Caco-2 (cell line): ENCODE measurements around the gene ZNF804B. TPM values are rescaled to one million over a fixed set of nuclear protein-coding genes. Genes with fewer than 3 reads are reported as not detected.

Experiments used
- BruUV-seq: library from RNA; stranded (reverse); fragments of 400-500 nt; replicated peaks from 2 replicates; lab custom pipeline; 2021; lab: Mats Ljungman, UMichigan
- CTCF ChIA-PET: fragments of 300-600 bp; sonication (Branson Sonifier 250); formaldehyde crosslinking; loops from one replicate; lab custom pipeline; 2022; ENCODE audit warnings: antibody characterized with exemption; lab: Charles Lee
- POLR2A ChIA-PET: fragments of 300-600 bp; sonication (Branson Sonifier 250); formaldehyde crosslinking; loops from one replicate; lab custom pipeline; 2022; ENCODE audit warnings: antibody characterized with exemption; lab: Charles Lee
- DNase-seq, 2 experiments: peaks; one replicate each; pipeline versions ENCODE4 v3.0.0 to v3.0.0-alpha.2; 2020 to 2022
- H3K27me3 ChIP-seq: replicated peaks from 2 replicates; pipeline ENCODE4 v1.6.0; 2011; ENCODE audit warnings: low read length; ENCODE audit not compliant: control insufficient read depth, insufficient read depth
- H3K36me3 ChIP-seq: 2 replicates; pipeline ENCODE4 v1.5.1; 2011; ENCODE audit warnings: low read length; ENCODE audit not compliant: control insufficient read depth, insufficient read depth
- H3K4me1 ChIP-seq: fragments of 250-450 bp; sonication (Bioruptor Pico); 2 replicates; pipeline ENCODE4 v1.5.1; 2020; ENCODE audit warnings: mild to moderate bottlenecking
- H3K4me3 ChIP-seq: 2 replicates; pipeline ENCODE4 v1.5.1; 2011; ENCODE audit warnings: low read depth, mild to moderate bottlenecking, control low read depth, low read length
- H3K9me3 ChIP-seq: fragments of 250-450 bp; sonication (Bioruptor Pico); 2 replicates; pipeline ENCODE4 v1.5.1; 2020; ENCODE audit warnings: mild to moderate bottlenecking, moderate library complexity
- H3K27ac Mint-ChIP-seq: one replicate; pipeline ENCODE4 v1.8.0; 2022; ENCODE audit warnings: mixed read lengths; ENCODE audit not compliant: unreplicated experiment
- H3K27me3 Mint-ChIP-seq: one replicate; pipeline ENCODE4 v1.8.0; 2022; ENCODE audit warnings: mixed read lengths; ENCODE audit not compliant: insufficient read depth, unreplicated experiment
- H3K36me3 Mint-ChIP-seq: one replicate; pipeline ENCODE4 v1.8.0; 2022; ENCODE audit warnings: mild to moderate bottlenecking, mixed read lengths; ENCODE audit not compliant: insufficient read depth, unreplicated experiment
- H3K4me1 Mint-ChIP-seq: one replicate; pipeline ENCODE4 v1.8.0; 2022; ENCODE audit warnings: low read depth, mixed read lengths; ENCODE audit not compliant: unreplicated experiment
- H3K4me3 Mint-ChIP-seq: one replicate; pipeline ENCODE4 v1.8.0; 2022; ENCODE audit warnings: mild to moderate bottlenecking, moderate library complexity, mixed read lengths; ENCODE audit not compliant: unreplicated experiment
- H3K9me3 Mint-ChIP-seq: one replicate; pipeline ENCODE4 v1.8.0; 2022; ENCODE audit warnings: mixed read lengths; ENCODE audit not compliant: unreplicated experiment
- intact Hi-C: fragments of 100-400 bp; cut with micrococcal nuclease; formaldehyde crosslinking; loops from one replicate; pipeline ENCODE4 v1.10.0; 2022; ENCODE audit not compliant: unreplicated experiment
- total RNA-seq: library from RNA; stranded (reverse); gene quantifications from 2 replicates; pipeline ENCODE4 v1.2.3, GENCODE V29; 2022
- TF ChIP-seq, protein P1 (sequence below), 2 experiments: fragments of 200-600 bp in 1 of 2; IDR thresholded peaks; 1 replicate in 1 of 2; 2 replicates in 1 of 2; pipeline versions ENCODE4 v1.5.1 to v1.8.0; 2011 to 2022; ENCODE audit warnings: antibody characterized with exemption in 1 of 2, control low read depth in 1 of 2, inconsistent platforms in 1 of 2, low read depth in 1 of 2, low read length in 1 of 2, mild to moderate bottlenecking in 1 of 2, moderate library complexity in 1 of 2; ENCODE audit not compliant: insufficient read depth in 1 of 2, severe bottlenecking in 1 of 2, unreplicated experiment in 1 of 2

The ZNF804B gene
- total RNA-seq, 1 experiment from 2014 or later, result not detected

DNA sequence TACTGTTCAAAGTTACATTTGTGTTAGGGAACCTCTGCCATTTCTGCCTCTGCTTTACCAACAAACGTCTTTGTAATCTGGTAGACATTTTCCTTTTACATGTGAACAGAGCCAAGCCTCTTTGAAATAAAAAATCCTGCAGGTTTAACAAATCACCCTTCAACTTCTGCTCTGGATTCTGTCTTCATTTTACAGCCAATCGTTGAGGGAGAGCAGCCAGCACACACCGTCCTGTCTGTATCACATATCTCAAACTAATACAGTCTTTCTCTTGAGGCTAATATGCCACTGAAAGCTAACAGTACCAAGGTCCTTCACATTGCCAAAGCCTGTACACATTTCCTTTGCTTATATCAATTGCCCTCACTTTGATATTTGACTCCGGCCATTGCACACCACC is 504.6 kb downstream of the ZNF804B start:
- H3K4me1 Mint-ChIP-seq, result no peaks in the 10 kb centered on the region
- TF ChIP-seq, protein P1, sequence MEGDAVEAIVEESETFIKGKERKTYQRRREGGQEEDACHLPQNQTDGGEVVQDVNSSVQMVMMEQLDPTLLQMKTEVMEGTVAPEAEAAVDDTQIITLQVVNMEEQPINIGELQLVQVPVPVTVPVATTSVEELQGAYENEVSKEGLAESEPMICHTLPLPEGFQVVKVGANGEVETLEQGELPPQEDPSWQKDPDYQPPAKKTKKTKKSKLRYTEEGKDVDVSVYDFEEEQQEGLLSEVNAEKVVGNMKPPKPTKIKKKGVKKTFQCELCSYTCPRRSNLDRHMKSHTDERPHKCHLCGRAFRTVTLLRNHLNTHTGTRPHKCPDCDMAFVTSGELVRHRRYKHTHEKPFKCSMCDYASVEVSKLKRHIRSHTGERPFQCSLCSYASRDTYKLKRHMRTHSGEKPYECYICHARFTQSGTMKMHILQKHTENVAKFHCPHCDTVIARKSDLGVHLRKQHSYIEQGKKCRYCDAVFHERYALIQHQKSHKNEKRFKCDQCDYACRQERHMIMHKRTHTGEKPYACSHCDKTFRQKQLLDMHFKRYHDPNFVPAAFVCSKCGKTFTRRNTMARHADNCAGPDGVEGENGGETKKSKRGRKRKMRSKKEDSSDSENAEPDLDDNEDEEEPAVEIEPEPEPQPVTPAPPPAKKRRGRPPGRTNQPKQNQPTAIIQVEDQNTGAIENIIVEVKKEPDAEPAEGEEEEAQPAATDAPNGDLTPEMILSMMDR (IDR thresholded peaks at IDR 0.05; ENCODE audit: insufficient read depth in 1 of 2, low read depth in 1 of 2, low read length in 1 of 2, severe bottlenecking in 1 of 2, unreplicated experiment in 1 of 2), result no peak
- POLR2A ChIA-PET, result no interaction called here

GRCh38 chr7:89265631-89266030 is 506.1 kb downstream of the ZNF804B start:
- no TSS peak for BruUV-seq
- Mint-ChIP-seq H3K27ac (no peak overlapping the region), H3K4me1 (no peaks in the 10 kb centered on the region), H3K4me3 (no peak overlapping the region), H3K27me3 (peaks cover 3% of the 10 kb centered on the region), H3K36me3 (no peaks in the 10 kb centered on the region), H3K9me3 (no peaks in the 10 kb centered on the region)
- no peak overlapping the region for H3K4me3 ChIP-seq
- no peaks in the 10 kb centered on the region for H3K36me3 ChIP-seq
- ChIA-PET POLR2A (no interaction called here), CTCF (no interaction called here)
- TF ChIP-seq, protein P1 (IDR thresholded peaks at IDR 0.05; ENCODE audit: insufficient read depth in 1 of 2, low read depth in 1 of 2, low read length in 1 of 2, severe bottlenecking in 1 of 2, unreplicated experiment in 1 of 2), result no peak
- intact Hi-C loops, result no loop called here
- H3K4me1 ChIP-seq, result no peaks in the 10 kb centered on the region
- H3K27me3 ChIP-seq, result no peaks in the 10 kb centered on the region
- DNase-seq, result no peak
- no peaks in the 10 kb centered on the region for H3K9me3 ChIP-seq

More for the DNA sequence above, 504.6 kb downstream of the ZNF804B start:
- H3K9me3 Mint-ChIP-seq, result no peaks in the 10 kb centered on the region
- DNase-seq, result no peak
- H3K27me3 Mint-ChIP-seq, result peaks cover 3% of the 10 kb centered on the region
- no peak overlapping the region for H3K27ac Mint-ChIP-seq
- Histone ChIP-seq H3K4me1 (no peaks in the 10 kb centered on the region), H3K27me3 (no peaks in the 10 kb centered on the region), H3K4me3 (no peak overlapping the region), H3K36me3 (no peaks in the 10 kb centered on the region), H3K9me3 (no peaks in the 10 kb centered on the region)
- intact Hi-C loops, result no loop called here
- BruUV-seq, result no TSS peak
- CTCF ChIA-PET, result no interaction called here
- no peak overlapping the region for H3K4me3 Mint-ChIP-seq
- H3K36me3 Mint-ChIP-seq, result no peaks in the 10 kb centered on the region

DNA sequence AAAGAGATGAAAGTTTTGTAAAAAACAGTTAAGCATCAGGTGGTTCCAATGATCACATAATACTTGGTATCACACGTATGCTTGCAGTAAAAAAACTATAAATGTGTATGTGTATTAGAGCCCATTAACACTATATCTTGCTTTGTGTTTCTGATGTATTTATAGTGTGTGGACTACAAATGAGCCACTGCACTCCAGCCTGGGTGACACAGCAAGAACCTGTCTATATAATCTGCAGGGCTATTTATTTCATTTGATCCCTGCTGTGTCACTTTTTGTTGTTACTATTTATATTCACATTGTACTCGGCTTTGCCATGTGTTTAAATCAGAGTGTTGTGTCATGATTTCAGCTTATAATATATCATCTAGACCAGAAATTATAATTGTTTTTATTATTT is 523.8 kb downstream of the ZNF804B start:
- TF ChIP-seq, protein P1 (IDR thresholded peaks at IDR 0.05; ENCODE audit: insufficient read depth in 1 of 2, low read depth in 1 of 2, low read length in 1 of 2, severe bottlenecking in 1 of 2, unreplicated experiment in 1 of 2), result no peak
- POLR2A ChIA-PET, result no interaction called here
- Histone ChIP-seq H3K4me1 (no peaks in the 10 kb centered on the region), H3K27me3 (no peaks in the 10 kb centered on the region), H3K9me3 (no peaks in the 10 kb centered on the region), H3K4me3 (no peak overlapping the region), H3K36me3 (no peaks in the 10 kb centered on the region)
- CTCF ChIA-PET, result no interaction called here
- H3K4me1 Mint-ChIP-seq, result no peaks in the 10 kb centered on the region
- H3K4me3 Mint-ChIP-seq, result no peak overlapping the region
- no peaks in the 10 kb centered on the region for H3K36me3 Mint-ChIP-seq
- no peak overlapping the region for H3K27ac Mint-ChIP-seq
- no peaks in the 10 kb centered on the region for H3K27me3 Mint-ChIP-seq
- BruUV-seq, result no TSS peak
- no peak for DNase-seq
- H3K9me3 Mint-ChIP-seq, result no peaks in the 10 kb centered on the region
- intact Hi-C loops, result no loop called here
